Sigmoid colon (tissue), 4 donors: ENCODE results near the gene TP53BP2.

ENCODE experiments used
- CTCF ChIP-seq, 4 experiments: fragments of 450-650 bp in 3 of 4; fragments of 200-600 bp in 1 of 4; IDR thresholded peaks; one replicate each; pipeline ENCODE4 v1.5.1; 2016 to 2019; ENCODE audit warnings: antibody characterized with exemption in 4 of 4, mild to moderate bottlenecking in 3 of 4, moderate library complexity in 2 of 4
- EP300 ChIP-seq, 4 donors: sonication (generic); formaldehyde crosslinking; IDR thresholded peaks; one replicate each; pipeline ENCODE4 v1.6.1; 2017; ENCODE audit warnings: antibody characterized with exemption in 4 of 4
- POLR2A ChIP-seq, 2 donors: fragments of 450-650 bp; IDR thresholded peaks; one replicate each; pipeline ENCODE4 v1.6.1; 2016; ENCODE audit warnings: antibody characterized with exemption in 2 of 2, mild to moderate bottlenecking in 2 of 2, moderate library complexity in 2 of 2
- POLR2AphosphoS5 ChIP-seq, 4 donors: sonication (generic); formaldehyde crosslinking; IDR thresholded peaks; one replicate each; pipeline ENCODE4 v1.6.1; 2017; ENCODE audit warnings: antibody characterized with exemption in 4 of 4

- TF ChIP-seq CTCF (IDR thresholded peaks at IDR 0.05) (peak; percentile 74 to 98 (median 90)), POLR2A (IDR thresholded peaks at IDR 0.05) (no peak), POLR2AphosphoS5 (IDR thresholded peaks at IDR 0.05) (peak in 1 of 4 donors; percentile 42), EP300 (IDR thresholded peaks at IDR 0.05) (no peak)
Observed at GRCh38 chr1:223748773-223749733, 96.7 kb downstream of the TP53BP2 start.
